K562 (cell line): ENCODE measurements around the gene TRIM65. TPM values are rescaled to one million over a fixed set of nuclear protein-coding genes. Genes with fewer than 3 reads are reported as not detected.

Experiments
- GABPA ChIP-seq: fragments of 200-800 bp; sonication (Bioruptor generic); conservative IDR thresholded peaks from 2 replicates; pipeline ENCODE4 v1.6.1; 2016; ENCODE audit warnings: low read depth, missing genetic modification characterization, missing compliant biosample characterization
- GTF2F1 ChIP-seq: IDR thresholded peaks from 2 replicates; pipeline ENCODE4 v1.6.1; 2011; ENCODE audit warnings: low read depth, low read length, improper control_type of control experiment
- HCFC1 ChIP-seq: IDR thresholded peaks from 2 replicates; pipeline ENCODE4 v1.6.1; 2012; ENCODE audit warnings: low read depth, low read length, improper control_type of control experiment
- MCM3 ChIP-seq: fragments of 450-650 bp; IDR thresholded peaks from 2 replicates; pipeline ENCODE4 v1.6.1; 2016
- MXI1 ChIP-seq: IDR thresholded peaks from 2 replicates; pipeline ENCODE4 v1.6.1; 2011; ENCODE audit warnings: low read depth, mild to moderate bottlenecking, improper control_type of control experiment, low read length
- PHB2 ChIP-seq: fragments of 450-650 bp; IDR thresholded peaks from 2 replicates; pipeline ENCODE4 v1.6.1; 2017; ENCODE audit warnings: low read depth
- SIX5 ChIP-seq, 2 experiments: IDR thresholded peaks; 2 replicates each; pipeline ENCODE4 v1.6.1; 2011; ENCODE audit warnings: low read length in 2 of 2, borderline replicate concordance in 1 of 2, low read depth in 1 of 2, mild to moderate bottlenecking in 1 of 2, moderate library complexity in 1 of 2; ENCODE audit not compliant: insufficient read depth in 1 of 2
- TEAD2 ChIP-seq: fragments of 450-650 bp; IDR thresholded peaks from 2 replicates; pipeline ENCODE4 v1.6.1; 2016; ENCODE audit warnings: missing genetic modification characterization, control low read depth, missing compliant biosample characterization
- ZC3H8 ChIP-seq: fragments of 450-650 bp; IDR thresholded peaks from 2 replicates; pipeline ENCODE4 v1.6.1; 2017
- ZFP30 ChIP-seq: fragments of 250-450 bp; sonication (Bioruptor Pico); IDR thresholded peaks from 2 replicates; pipeline ENCODE4 v1.8.0; 2022; ENCODE audit warnings: moderate library complexity, mild to moderate bottlenecking, inconsistent platforms, borderline replicate concordance
- ZNF3 ChIP-seq: fragments of 250-450 bp; sonication (Bioruptor Pico); IDR thresholded peaks from 2 replicates; pipeline ENCODE4 v1.5.0; 2021; ENCODE audit warnings: mild to moderate bottlenecking, moderate library complexity
- ZNF668 ChIP-seq: fragments of 250-450 bp; sonication (Bioruptor Pico); IDR thresholded peaks from 2 replicates; pipeline ENCODE4 v1.8.0; 2022; ENCODE audit warnings: mild to moderate bottlenecking, inconsistent platforms
- polyA plus RNA-seq, 8 experiments: library from polyadenylated mRNA; depleted of rRNA in 4 of 8; stranded (reverse) in 5 of 8; unstranded in 3 of 8; fragments of >200 nt; fragmentation: Nextera tagmentation in 2 of 8; fragmentation: Illumina TruSeq in 1 of 8; extraction: Ambion mirVana in 2 of 8; extraction: Trizol in 1 of 8; gene quantifications; 2 replicates each; pipeline versions ENCODE4 v1.2.1 to v1.2.3, GENCODE V29; 2011 to 2014; ENCODE audit warnings: inconsistent platforms in 1 of 8, missing spikeins in 1 of 8
- total RNA-seq, 7 experiments: library from RNA; depleted of rRNA in 6 of 7; stranded (reverse); fragments of >200 nt in 6 of 7; fragmentation: Illumina TruSeq in 2 of 7; extraction: Trizol in 2 of 7; gene quantifications; 2 replicates each; pipeline versions ENCODE4 v1.2.1 to v1.2.3, GENCODE V29; 2011 to 2021; ENCODE audit warnings: low replicate concordance in 1 of 7
- TF ChIP-seq, protein P1 (sequence below): fragments of 450-650 bp; IDR thresholded peaks from 2 replicates; pipeline ENCODE4 v1.6.1; 2014; ENCODE audit warnings: low read depth, mild to moderate bottlenecking, moderate library complexity, borderline replicate concordance
- TF ChIP-seq, protein P2 (sequence below), 3 experiments: IDR thresholded peaks in 2 of 3; conservative IDR thresholded peaks in 1 of 3; 2 replicates each; pipeline ENCODE4 v1.5.1; 2011 to 2012; ENCODE audit warnings: low read length in 3 of 3, mild to moderate bottlenecking in 3 of 3, control low read depth in 2 of 3, improper control_type of control experiment in 1 of 3, inconsistent platforms in 1 of 3, low read depth in 1 of 3, mixed read lengths in 1 of 3, moderate library complexity in 1 of 3; ENCODE audit not compliant: insufficient read depth in 2 of 3
- TF ChIP-seq, protein P3 (sequence below): fragments of 450-650 bp; IDR thresholded peaks from 2 replicates; pipeline ENCODE4 v1.7.1; 2018; ENCODE audit warnings: mild to moderate bottlenecking, low read depth; ENCODE audit not compliant: partially characterized antibody
- TF ChIP-seq, protein P4 (sequence below): fragments of 250-450 bp; sonication (Bioruptor Pico); IDR thresholded peaks from 2 replicates; pipeline ENCODE4 v1.5.0; 2022; ENCODE audit warnings: mild to moderate bottlenecking

TRIM65 gene
- total and polyA plus RNA-seq, 9 of the 15 experiments (the other 6 are each of a cell fraction or from before 2014, with no cell fraction given) = 2.8 to 45.7 (median 22.9) TPM

DNA sequence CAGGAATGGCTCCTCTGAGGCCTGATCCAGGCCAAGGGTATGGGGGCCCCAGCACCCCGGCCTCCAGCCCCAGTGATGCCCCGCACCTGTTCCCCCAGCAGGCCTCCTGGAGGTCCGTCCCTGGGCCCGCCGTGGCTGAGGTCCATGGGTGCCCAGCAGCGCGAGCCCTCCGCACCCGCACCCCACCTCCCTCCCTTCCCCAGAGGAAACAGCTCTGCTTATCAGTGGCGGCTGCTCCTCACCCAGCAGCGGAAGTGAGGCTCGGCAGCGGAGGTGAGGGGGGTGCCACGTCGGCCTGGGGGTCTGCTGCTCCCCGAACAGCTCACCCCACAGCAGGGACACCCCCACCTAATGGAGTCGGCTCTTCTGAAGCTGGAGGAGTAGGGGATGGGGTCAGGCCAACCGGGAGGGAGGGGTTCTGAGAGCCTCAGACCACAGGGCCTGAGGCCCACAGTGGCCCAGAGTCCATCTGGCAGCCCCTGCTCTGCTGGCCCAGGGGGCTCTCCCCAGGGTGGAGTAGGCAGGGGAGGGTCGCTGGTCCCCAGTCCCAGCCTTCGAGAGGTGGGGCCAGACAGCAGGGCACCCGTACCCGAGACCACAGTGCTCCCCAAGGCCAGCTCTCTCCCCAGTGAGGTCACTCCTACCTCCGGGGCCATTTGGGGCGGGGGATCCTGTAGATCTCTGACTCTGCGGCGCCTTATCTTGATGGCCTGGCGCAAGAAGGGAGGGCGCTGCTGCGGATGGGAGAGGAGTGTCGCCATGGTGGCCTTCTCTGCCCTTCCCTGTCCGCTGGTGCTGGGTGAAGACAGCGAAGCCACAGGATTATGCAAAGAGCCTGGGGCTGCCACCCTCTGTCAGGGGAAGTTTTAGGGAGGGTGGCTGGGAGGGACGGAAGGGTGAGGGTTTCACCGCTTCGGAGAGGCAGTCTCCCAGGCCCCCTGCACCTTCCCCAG lies 52.9 kb downstream of the TRIM65 start, which contains the start of gene UNC13D (continued):
- TF ChIP-seq, protein P1, sequence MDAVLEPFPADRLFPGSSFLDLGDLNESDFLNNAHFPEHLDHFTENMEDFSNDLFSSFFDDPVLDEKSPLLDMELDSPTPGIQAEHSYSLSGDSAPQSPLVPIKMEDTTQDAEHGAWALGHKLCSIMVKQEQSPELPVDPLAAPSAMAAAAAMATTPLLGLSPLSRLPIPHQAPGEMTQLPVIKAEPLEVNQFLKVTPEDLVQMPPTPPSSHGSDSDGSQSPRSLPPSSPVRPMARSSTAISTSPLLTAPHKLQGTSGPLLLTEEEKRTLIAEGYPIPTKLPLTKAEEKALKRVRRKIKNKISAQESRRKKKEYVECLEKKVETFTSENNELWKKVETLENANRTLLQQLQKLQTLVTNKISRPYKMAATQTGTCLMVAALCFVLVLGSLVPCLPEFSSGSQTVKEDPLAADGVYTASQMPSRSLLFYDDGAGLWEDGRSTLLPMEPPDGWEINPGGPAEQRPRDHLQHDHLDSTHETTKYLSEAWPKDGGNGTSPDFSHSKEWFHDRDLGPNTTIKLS = peak; percentile 96
- no peak for TF ChIP-seq ZC3H8
- no peak for TF ChIP-seq ZNF3
- TF ChIP-seq, protein P2, sequence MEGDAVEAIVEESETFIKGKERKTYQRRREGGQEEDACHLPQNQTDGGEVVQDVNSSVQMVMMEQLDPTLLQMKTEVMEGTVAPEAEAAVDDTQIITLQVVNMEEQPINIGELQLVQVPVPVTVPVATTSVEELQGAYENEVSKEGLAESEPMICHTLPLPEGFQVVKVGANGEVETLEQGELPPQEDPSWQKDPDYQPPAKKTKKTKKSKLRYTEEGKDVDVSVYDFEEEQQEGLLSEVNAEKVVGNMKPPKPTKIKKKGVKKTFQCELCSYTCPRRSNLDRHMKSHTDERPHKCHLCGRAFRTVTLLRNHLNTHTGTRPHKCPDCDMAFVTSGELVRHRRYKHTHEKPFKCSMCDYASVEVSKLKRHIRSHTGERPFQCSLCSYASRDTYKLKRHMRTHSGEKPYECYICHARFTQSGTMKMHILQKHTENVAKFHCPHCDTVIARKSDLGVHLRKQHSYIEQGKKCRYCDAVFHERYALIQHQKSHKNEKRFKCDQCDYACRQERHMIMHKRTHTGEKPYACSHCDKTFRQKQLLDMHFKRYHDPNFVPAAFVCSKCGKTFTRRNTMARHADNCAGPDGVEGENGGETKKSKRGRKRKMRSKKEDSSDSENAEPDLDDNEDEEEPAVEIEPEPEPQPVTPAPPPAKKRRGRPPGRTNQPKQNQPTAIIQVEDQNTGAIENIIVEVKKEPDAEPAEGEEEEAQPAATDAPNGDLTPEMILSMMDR (IDR thresholded peaks at IDR 0.05 in 2 of 3, conservative IDR thresholded peaks at IDR 0.05 in 1 of 3; ENCODE audit: insufficient read depth in 2 of 3, low read depth in 1 of 3, low read length in 3 of 3) = no peak
- no peak for TF ChIP-seq ZFP30
- no peak for TF ChIP-seq HCFC1
- no peak for TF ChIP-seq GTF2F1
- TF ChIP-seq SIX5 (IDR thresholded peaks at IDR 0.05; ENCODE audit: borderline replicate concordance in 1 of 2, insufficient read depth in 1 of 2, low read depth in 1 of 2, low read length in 2 of 2) = no peak
- TF ChIP-seq PHB2 = no peak
- peak; percentile 88 for TF ChIP-seq GABPA
- no peak for TF ChIP-seq ZNF668 (CRISPR knock-in tag)
- TF ChIP-seq, protein P3, sequence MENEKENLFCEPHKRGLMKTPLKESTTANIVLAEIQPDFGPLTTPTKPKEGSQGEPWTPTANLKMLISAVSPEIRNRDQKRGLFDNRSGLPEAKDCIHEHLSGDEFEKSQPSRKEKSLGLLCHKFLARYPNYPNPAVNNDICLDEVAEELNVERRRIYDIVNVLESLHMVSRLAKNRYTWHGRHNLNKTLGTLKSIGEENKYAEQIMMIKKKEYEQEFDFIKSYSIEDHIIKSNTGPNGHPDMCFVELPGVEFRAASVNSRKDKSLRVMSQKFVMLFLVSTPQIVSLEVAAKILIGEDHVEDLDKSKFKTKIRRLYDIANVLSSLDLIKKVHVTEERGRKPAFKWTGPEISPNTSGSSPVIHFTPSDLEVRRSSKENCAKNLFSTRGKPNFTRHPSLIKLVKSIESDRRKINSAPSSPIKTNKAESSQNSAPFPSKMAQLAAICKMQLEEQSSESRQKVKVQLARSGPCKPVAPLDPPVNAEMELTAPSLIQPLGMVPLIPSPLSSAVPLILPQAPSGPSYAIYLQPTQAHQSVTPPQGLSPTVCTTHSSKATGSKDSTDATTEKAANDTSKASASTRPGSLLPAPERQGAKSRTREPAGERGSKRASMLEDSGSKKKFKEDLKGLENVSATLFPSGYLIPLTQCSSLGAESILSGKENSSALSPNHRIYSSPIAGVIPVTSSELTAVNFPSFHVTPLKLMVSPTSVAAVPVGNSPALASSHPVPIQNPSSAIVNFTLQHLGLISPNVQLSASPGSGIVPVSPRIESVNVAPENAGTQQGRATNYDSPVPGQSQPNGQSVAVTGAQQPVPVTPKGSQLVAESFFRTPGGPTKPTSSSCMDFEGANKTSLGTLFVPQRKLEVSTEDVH = no peak
- no peak for TF ChIP-seq MCM3
- no peak for TF ChIP-seq TEAD2
- TF ChIP-seq, protein P4, sequence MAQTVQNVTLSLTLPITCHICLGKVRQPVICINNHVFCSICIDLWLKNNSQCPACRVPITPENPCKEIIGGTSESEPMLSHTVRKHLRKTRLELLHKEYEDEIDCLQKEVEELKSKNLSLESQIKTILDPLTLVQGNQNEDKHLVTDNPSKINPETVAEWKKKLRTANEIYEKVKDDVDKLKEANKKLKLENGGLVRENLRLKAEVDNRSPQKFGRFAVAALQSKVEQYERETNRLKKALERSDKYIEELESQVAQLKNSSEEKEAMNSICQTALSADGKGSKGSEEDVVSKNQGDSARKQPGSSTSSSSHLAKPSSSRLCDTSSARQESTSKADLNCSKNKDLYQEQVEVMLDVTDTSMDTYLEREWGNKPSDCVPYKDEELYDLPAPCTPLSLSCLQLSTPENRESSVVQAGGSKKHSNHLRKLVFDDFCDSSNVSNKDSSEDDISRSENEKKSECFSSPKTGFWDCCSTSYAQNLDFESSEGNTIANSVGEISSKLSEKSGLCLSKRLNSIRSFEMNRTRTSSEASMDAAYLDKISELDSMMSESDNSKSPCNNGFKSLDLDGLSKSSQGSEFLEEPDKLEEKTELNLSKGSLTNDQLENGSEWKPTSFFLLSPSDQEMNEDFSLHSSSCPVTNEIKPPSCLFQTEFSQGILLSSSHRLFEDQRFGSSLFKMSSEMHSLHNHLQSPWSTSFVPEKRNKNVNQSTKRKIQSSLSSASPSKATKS (CRISPR knock-in tag) = no peak
- no peak for TF ChIP-seq MXI1
